Heart left ventricle (tissue), 13 donors: ENCODE data around the gene CHEK2.

Source experiments
- POLR2A ChIP-seq, 2 donors: fragments of 450-650 bp; IDR thresholded peaks; one replicate each; pipeline ENCODE4 v1.6.1; 2017; ENCODE audit warnings: antibody characterized with exemption in 2 of 2, mild to moderate bottlenecking in 2 of 2, moderate library complexity in 2 of 2
- TF ChIP-seq, protein P1 (sequence below), 12 donors: fragments of 200-600 bp; sonication (generic) in 4 of 12; IDR thresholded peaks; one replicate each; pipeline versions ENCODE4 v1.5.0 to v1.8.0; 2018 to 2022; ENCODE audit warnings: antibody characterized with exemption in 12 of 12, mild to moderate bottlenecking in 5 of 12
- donor health status: ischemic (EF 13 %, LVEDD 7.1; RV severe dilation, severe dysfunction).
- donor health status: DM: no; HTN: yes; CAD: no.
- donor health status: DM: no; HTN: no; CAD: no.
- donor health status: ischemic (EF 25% LVEDD 6.9; RV normal size, moderate dysfunction).
- donor health status: ischemic (EF 25% LVEDD 5.7; RV mildly dilated, moderate dysfunction).
- donor health status: ischemic (EF 35%, LVEDD 5.7; RV mildly dilated, moderate dysfunction).
- donor health status: nonischemic (EF 11% LVEDD 7.7; RV severe dilation, severe dysfunction).
- donor health status: DM: yes; HTN: yes; CAD: no.
- donor health status: PGD.
- donor health status: ischemic (EF 29% LVEDD 5.4; RV normal size, mild dysfunction).
- donor health status: nonischemic (EF 23%, LVEDD 6.1; RV moderate dilation, normal function).

GRCh38 chr22:28743852-28744251 lies 2.2 kb upstream of the CHEK2 start:
- TF ChIP-seq POLR2A (IDR thresholded peaks at IDR 0.05), result no peak
- TF ChIP-seq, protein P1, sequence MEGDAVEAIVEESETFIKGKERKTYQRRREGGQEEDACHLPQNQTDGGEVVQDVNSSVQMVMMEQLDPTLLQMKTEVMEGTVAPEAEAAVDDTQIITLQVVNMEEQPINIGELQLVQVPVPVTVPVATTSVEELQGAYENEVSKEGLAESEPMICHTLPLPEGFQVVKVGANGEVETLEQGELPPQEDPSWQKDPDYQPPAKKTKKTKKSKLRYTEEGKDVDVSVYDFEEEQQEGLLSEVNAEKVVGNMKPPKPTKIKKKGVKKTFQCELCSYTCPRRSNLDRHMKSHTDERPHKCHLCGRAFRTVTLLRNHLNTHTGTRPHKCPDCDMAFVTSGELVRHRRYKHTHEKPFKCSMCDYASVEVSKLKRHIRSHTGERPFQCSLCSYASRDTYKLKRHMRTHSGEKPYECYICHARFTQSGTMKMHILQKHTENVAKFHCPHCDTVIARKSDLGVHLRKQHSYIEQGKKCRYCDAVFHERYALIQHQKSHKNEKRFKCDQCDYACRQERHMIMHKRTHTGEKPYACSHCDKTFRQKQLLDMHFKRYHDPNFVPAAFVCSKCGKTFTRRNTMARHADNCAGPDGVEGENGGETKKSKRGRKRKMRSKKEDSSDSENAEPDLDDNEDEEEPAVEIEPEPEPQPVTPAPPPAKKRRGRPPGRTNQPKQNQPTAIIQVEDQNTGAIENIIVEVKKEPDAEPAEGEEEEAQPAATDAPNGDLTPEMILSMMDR (IDR thresholded peaks at IDR 0.05), result no peak
